Measurements from ENCODE around the gene C2CD4C. TPM values are rescaled to one million over a fixed set of nuclear protein-coding genes. Genes with fewer than 3 reads are reported as not detected.

Gene C2CD4C
- total RNA-seq, 1 experiment from 2014 or later = 14.6 TPM

DNA sequence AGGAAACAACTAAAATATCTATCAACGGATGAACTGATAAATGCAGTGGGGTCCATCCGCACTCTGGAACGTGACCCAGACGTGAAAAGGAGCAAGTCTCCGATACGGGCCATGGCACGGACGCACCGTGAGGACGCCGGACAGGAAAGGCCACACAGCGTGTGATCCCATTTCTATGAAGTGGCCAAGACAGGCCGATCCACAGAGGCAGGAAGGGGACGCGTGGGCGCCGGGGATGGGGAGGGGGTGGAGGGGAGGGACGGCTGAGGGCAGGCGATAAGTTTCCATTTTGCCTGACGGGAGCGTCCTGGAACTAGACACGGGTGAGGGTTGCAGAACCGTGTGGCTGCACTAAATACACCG, 38.1 kb upstream of the C2CD4C start:
- peaks cover 0 to 5% of the 10 kb centered on the region in 2 experiments; a peak in 1 of 4 replicates for H3K4me1 Mint-ChIP-seq
- Histone ChIP-seq H2AK5ac (ENCODE audit: insufficient read length, low read length) (no peak overlapping the region), H3K56ac (ENCODE audit: insufficient read length, low read depth, low read length) (no peak overlapping the region), H3K18ac (ENCODE audit: insufficient read length, low read depth, low read length) (no peak overlapping the region), H3K4ac (ENCODE audit: low read depth, low read length) (no peak overlapping the region), H4K8ac (replicated peaks; ENCODE audit: insufficient read length, low read depth, low read length) (no peak overlapping the region), H3K4me1 (ENCODE audit: insufficient read depth, low read length) (no peaks in the 10 kb centered on the region), H4K91ac (ENCODE audit: insufficient read length, low read depth, low read length) (no peak overlapping the region), H3K4me2 (ENCODE audit: insufficient read depth, insufficient read length, low read length) (no peak overlapping the region), H3K14ac (ENCODE audit: insufficient read depth, low read length) (no peak overlapping the region), H3K79me1 (ENCODE audit: insufficient read depth, low read depth, low read length, poor library complexity, severe bottlenecking) (no peaks in the 10 kb centered on the region), H3K23ac (ENCODE audit: insufficient read length, low read depth, low read length) (no peak overlapping the region), H2BK20ac (ENCODE audit: low read depth, low read length, poor library complexity, severe bottlenecking) (no peak overlapping the region), H3K27me3 (ENCODE audit: insufficient read depth, low read length) (no peaks in the 10 kb centered on the region), H2BK15ac (ENCODE audit: low read depth, low read length) (no peak overlapping the region), H2BK12ac (ENCODE audit: insufficient read length, low read depth, low read length) (no peak overlapping the region), H2AFZ (ENCODE audit: low read length) (no peak overlapping the region), H3K27ac (ENCODE audit: insufficient read length, low read depth, low read length) (no peak overlapping the region), H4K5ac (ENCODE audit: insufficient read length, low read depth, low read length) (no peak overlapping the region), H2BK120ac (ENCODE audit: low read depth, low read length, poor library complexity, severe bottlenecking) (no peak overlapping the region), H4K20me1 (ENCODE audit: control insufficient read depth, insufficient read depth, insufficient read length) (no peaks in the 10 kb centered on the region), H3K9me3 (ENCODE audit: control insufficient read depth, low read depth, low read length) (no peaks in the 10 kb centered on the region), H3T11ph (ENCODE audit: low read length) (no peak overlapping the region), H3K79me2 (ENCODE audit: insufficient read depth, low read length) (no peaks in the 10 kb centered on the region), H3K23me2 (ENCODE audit: insufficient read length, low read depth, low read length, poor library complexity, severe bottlenecking) (no peaks in the 10 kb centered on the region), H2BK5ac (ENCODE audit: insufficient read length, low read length) (no peak overlapping the region), H3K9ac (ENCODE audit: extremely low read depth, insufficient read length, low read length) (no peak overlapping the region)
- no peak for DNase-seq
- peaks cover 7% of the 10 kb centered on the region for H3K27me3 Mint-ChIP-seq (ENCODE audit: low read depth)
- no peak overlapping the region for H3K4me3 Mint-ChIP-seq
- peaks cover 20 to 31% of the 10 kb centered on the region in 2 experiments for H3K9me3 Mint-ChIP-seq
- no peak for TF ChIP-seq CTCF (conservative IDR thresholded peaks at IDR 0.05)
- peaks cover 4 to 20% (median 13%) of the 10 kb centered on the region in 3 experiments for H3K36me3 Mint-ChIP-seq (ENCODE audit: insufficient read depth in 1 of 3, low read depth in 3 of 3)
- no peak overlapping the region; a peak in 1 of 7 replicates for H3K27ac Mint-ChIP-seq
- WGBS (ENCODE audit: extremely low coverage, insufficient read length, low lambda C conversion rate) = no CpG with 5 or more reads among the region's 24 CpGs
